ENCODE data around the gene IFITM1. TPM values are rescaled to one million over a fixed set of nuclear protein-coding genes. Genes with fewer than 3 reads are reported as not detected.
A peak's percentile ranks its signal among the peaks of the same experiment; 100 is the strongest.

The IFITM1 gene
- total RNA-seq, 1 donor from 2014 or later: 13.3 TPM

- no peak overlapping the region for H3K27ac Mint-ChIP-seq
- H3K4me1 Mint-ChIP-seq: peaks cover 16% of the 10 kb centered on the region
- H3K27me3 Mint-ChIP-seq (ENCODE audit: insufficient read depth, low read depth): peaks cover 17% of the 10 kb centered on the region
- TF ChIP-seq EZH2phosphoT487 (IDR thresholded peaks at IDR 0.05) (no peak), CTCF (IDR thresholded peaks at IDR 0.05) (no peak), EZH2 (IDR thresholded peaks at IDR 0.05) (no peak)
- Histone ChIP-seq H3K79me2 (ENCODE audit: low read depth) (no peaks in the 10 kb centered on the region), H3K4me1 (peaks cover 4% of the 10 kb centered on the region), H3F3A (ENCODE audit: low read depth) (no peaks in the 10 kb centered on the region), H3K9ac (no peak overlapping the region), H4K20me1 (ENCODE audit: low read depth) (no peaks in the 10 kb centered on the region), H2AFZ (replicated peaks) (no peak overlapping the region), H3K27me3 (peaks cover 8% of the 10 kb centered on the region), H3K4me2 (no peak overlapping the region), H3K36me3 (no peaks in the 10 kb centered on the region), H3K27ac (no peak overlapping the region), H3K9me3 (ENCODE audit: low read depth) (no peaks in the 10 kb centered on the region), H3K4me3 (no peak overlapping the region)
- H3K9me3 Mint-ChIP-seq: peaks cover 7% of the 10 kb centered on the region
- H3K36me3 Mint-ChIP-seq: no peaks in the 10 kb centered on the region
- no peak overlapping the region for H3K4me3 Mint-ChIP-seq
- DNase-seq (ENCODE audit: low spot score): no peak
Measured at GRCh38 chr11:280706-281485, 32.9 kb upstream of the IFITM1 start.

- Histone ChIP-seq H3K9ac (no peak overlapping the region), H3F3A (ENCODE audit: low read depth) (no peaks in the 10 kb centered on the region), H3K27me3 (peaks cover 8% of the 10 kb centered on the region), H3K36me3 (no peaks in the 10 kb centered on the region), H3K27ac (no peak overlapping the region), H3K4me1 (peaks cover 4% of the 10 kb centered on the region), H3K4me3 (no peak overlapping the region), H3K9me3 (ENCODE audit: low read depth) (no peaks in the 10 kb centered on the region), H4K20me1 (ENCODE audit: low read depth) (no peaks in the 10 kb centered on the region), H3K79me2 (ENCODE audit: low read depth) (no peaks in the 10 kb centered on the region), H3K4me2 (no peak overlapping the region), H2AFZ (replicated peaks) (no peak overlapping the region)
- Mint-ChIP-seq H3K4me3 (no peak overlapping the region), H3K9me3 (peaks cover 7% of the 10 kb centered on the region), H3K36me3 (no peaks in the 10 kb centered on the region), H3K4me1 (peaks cover 16% of the 10 kb centered on the region), H3K27me3 (ENCODE audit: insufficient read depth, low read depth) (peaks cover 17% of the 10 kb centered on the region), H3K27ac (peak overlapping the region; percentile 62)
- DNase-seq (ENCODE audit: low spot score): no peak
- TF ChIP-seq EZH2phosphoT487 (IDR thresholded peaks at IDR 0.05) (no peak), EZH2 (IDR thresholded peaks at IDR 0.05) (no peak), CTCF (IDR thresholded peaks at IDR 0.05) (no peak)
Measured at GRCh38 chr11:281486-282161, 32.2 kb upstream of the IFITM1 start.

GRCh38 chr11:282171-282570 lies 31.7 kb upstream of the IFITM1 start:
- H3K9me3 Mint-ChIP-seq: peaks cover 7% of the 10 kb centered on the region
- Histone ChIP-seq H2AFZ (replicated peaks) (no peak overlapping the region), H3K9me3 (ENCODE audit: low read depth) (no peaks in the 10 kb centered on the region), H3K79me2 (ENCODE audit: low read depth) (no peaks in the 10 kb centered on the region), H3F3A (ENCODE audit: low read depth) (no peaks in the 10 kb centered on the region), H3K4me1 (peaks cover 4% of the 10 kb centered on the region), H3K27ac (no peak overlapping the region), H3K36me3 (no peaks in the 10 kb centered on the region), H3K4me3 (no peak overlapping the region), H4K20me1 (ENCODE audit: low read depth) (no peaks in the 10 kb centered on the region), H3K9ac (no peak overlapping the region), H3K27me3 (peaks cover 12% of the 10 kb centered on the region), H3K4me2 (no peak overlapping the region)
- peaks cover 21% of the 10 kb centered on the region for H3K27me3 Mint-ChIP-seq (ENCODE audit: insufficient read depth, low read depth)
- H3K27ac Mint-ChIP-seq: peak overlapping the region; percentile 62
- TF ChIP-seq CTCF (IDR thresholded peaks at IDR 0.05) (no peak), EZH2 (IDR thresholded peaks at IDR 0.05) (no peak), EZH2phosphoT487 (IDR thresholded peaks at IDR 0.05) (no peak)
- H3K4me1 Mint-ChIP-seq: peaks cover 19% of the 10 kb centered on the region
- H3K4me3 Mint-ChIP-seq: no peak overlapping the region
- DNase-seq (ENCODE audit: low spot score): no peak
- no peaks in the 10 kb centered on the region for H3K36me3 Mint-ChIP-seq
